HG02852 (cell line): ENCODE data around the gene CASP12.

Experiments
- ATAC-seq: cut with Tn5 transposase; IDR thresholded peaks from one replicate; pipeline ENCODE4 v1.9.1; 2021; ENCODE audit warnings: mild to moderate bottlenecking, moderate library complexity; ENCODE audit not compliant: unreplicated experiment

The CASP12 gene

GRCh38 chr11:104892723-104893511 is 5.3 kb downstream of the CASP12 start:
- ATAC-seq, result no peak

- ATAC-seq, result no peak
These were observed 7.1 kb downstream of the CASP12 start for GRCh38 chr11:104891135-104891534.

GRCh38 chr11:104883342-104883741 is 14.9 kb downstream of the CASP12 start:
- ATAC-seq, result no peak

DNA sequence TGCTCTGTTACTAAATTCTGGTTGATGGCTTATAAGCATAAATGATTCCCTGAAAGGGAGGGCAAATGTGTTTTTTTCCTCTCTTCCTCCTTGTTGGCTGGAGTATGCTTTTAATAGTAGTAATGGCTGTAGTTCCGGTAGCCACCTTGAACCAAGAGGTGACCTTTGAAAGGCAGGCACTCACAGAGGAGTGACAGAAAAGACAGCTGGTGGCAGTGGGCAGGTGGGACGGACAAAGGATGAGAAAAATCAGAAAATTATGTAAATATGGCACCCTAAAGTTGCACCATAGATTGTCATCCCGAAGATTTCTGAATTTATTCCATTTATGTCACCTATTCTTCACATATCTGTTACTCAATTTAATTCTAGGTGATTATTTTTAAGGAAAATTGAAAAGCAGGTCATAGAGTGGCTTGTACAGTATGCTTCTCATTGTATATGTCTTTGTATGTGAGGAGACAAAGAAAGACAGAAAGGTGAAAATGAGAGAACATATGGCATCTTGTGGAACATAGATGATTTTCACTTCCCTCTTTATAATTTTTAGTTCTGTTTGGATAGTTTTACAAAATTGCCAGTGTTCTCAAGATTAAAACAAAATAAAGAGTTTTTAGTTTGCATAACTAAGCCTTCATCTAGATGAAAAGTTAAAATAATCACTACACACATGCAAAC is 17.0 kb downstream of the CASP12 start:
- ATAC-seq, result peak; percentile 64

- ATAC-seq, result no peak
These were observed 18.6 kb downstream of the CASP12 start for GRCh38 chr11:104879514-104880190.

- ATAC-seq, result peak; percentile 58
These were observed 21.3 kb downstream of the CASP12 start for GRCh38 chr11:104876861-104877431.

GRCh38 chr11:104876324-104876723 is 21.9 kb downstream of the CASP12 start:
- ATAC-seq, result no peak

DNA sequence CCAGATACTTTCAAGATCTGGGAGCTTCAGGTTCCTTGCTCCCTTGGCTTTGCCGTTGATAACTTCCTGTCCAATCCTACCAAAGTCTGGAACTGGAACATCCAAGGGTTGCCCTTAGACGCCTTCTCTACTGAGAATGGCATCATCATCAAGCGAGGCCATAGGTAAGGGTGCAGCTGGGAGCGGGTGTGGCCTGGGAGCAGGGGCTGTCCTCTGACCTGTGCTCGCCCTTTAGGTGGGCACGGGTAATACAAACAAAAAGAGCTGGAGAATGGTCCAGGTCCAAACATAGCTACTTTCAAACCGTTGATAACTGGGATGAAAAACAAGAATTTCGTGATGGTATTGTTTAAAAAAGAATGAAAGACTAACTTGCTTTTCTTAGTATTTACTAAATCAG is 25.0 kb downstream of the CASP12 start:
- no peak for ATAC-seq

DNA sequence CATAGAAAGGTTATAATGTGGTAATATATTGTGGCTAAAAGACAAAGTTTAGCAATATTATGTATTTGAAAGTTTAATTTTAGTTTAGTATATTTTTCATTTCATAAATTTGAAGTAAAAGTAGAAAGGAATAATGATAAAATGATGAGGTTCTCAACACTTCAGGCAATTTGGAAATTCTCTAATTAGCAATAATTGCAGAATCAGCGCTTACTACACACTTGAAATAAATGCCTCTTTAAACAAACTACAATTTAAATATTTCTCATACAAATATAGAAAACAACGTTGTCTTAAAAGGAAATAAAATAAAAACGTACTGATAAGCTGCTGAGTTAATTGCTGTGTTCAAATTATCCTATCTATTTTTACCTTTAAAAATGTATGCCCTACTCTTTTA is 25.9 kb downstream of the CASP12 start:
- ATAC-seq, result no peak

DNA sequence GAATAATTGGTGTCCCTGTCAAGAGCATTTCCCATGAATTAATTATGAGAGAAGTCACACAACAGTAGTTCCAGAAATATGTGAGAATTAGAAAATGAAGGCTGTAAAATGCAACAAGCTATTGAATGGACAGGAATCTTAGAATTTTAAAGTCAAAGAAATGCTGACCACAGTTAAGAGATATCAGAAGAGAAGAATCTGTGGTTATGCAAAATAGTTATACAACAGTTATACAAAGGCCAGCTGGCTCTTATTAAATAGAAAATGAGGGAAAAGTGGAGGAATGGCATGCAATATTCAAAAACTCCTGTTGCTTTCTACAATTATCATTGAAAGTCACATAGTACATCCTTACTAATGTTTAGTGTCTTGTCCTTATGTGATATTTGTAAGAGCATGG is 27.4 kb downstream of the CASP12 start:
- ATAC-seq, result no peak

DNA sequence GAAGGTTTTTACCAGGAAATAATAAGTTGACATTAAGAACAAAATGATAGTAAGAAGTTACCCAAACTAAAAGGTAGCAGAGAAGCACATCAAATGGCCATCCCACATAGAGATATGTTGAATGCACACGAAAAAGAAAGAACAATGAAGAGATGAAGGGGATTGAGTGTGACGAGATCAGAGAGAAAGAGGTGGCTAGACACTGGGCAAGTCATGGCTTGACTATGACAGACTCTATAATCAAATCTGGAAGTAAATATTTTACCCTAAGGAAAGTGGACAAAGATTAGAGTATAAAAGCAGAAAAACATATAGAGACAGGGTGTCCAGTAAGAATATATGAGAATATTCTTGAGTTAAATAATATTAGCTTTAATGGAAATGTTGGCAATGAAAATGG is 31.4 kb downstream of the CASP12 start:
- ATAC-seq, result no peak

- peak; percentile 90 for ATAC-seq
These were observed 39.1 kb downstream of the CASP12 start for GRCh38 chr11:104858882-104859775.

DNA sequence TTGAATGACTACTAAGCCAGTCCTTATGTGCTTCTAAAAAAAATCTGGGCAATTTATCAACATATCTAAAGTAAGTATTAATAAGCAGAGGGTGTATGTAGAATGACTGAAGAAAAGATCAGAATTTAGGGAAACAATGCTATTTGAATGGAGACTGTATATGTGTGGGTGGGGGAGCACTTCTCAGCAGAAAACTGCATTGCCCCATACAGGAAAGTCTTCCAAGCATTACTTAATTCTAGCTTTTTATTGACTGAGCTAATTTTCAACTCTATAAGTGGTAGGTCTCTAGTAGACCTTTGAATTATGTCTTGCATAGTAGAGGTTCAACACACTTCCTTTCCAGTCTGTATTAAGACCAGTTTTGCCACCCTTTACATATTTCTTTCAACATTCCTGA is 41.7 kb downstream of the CASP12 start:
- ATAC-seq, result no peak

DNA sequence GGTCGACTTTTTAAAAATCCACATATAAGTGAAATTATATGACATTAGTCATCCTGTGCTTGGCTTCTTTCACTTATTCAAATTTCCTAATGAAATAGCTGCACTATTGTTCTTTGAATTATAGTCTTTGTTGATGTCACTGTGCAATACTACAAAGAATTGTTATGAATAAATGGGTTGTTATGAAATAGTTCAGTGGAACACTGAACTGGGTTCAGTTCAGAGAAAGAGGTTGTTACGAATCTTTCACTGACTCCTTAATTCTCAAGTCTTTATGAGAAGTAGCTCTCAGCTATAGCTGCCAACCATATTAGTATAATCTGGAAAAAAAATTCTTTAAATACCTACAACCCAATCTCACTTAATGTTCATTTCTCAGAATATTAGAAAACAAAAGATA is 42.3 kb downstream of the CASP12 start:
- no peak for ATAC-seq

DNA sequence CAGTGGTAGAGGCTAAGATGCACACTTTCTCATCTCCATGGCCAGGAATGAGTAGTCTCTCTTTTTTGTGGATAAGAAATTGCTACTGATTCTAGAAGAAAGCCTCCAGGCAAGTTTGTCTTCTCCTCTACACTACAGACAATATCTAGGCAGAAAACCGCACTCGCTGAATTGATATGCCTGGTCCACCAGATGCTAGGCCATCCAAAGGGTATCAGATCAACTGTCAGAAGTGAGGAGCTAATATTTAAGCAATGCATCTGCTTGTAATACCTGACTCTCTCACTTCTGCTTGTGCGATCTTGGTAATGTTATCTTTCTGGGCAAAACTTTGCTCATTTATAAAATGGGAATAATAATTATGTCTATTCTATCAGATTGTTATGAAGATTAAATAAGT is 45.0 kb downstream of the CASP12 start:
- ATAC-seq, result no peak

DNA sequence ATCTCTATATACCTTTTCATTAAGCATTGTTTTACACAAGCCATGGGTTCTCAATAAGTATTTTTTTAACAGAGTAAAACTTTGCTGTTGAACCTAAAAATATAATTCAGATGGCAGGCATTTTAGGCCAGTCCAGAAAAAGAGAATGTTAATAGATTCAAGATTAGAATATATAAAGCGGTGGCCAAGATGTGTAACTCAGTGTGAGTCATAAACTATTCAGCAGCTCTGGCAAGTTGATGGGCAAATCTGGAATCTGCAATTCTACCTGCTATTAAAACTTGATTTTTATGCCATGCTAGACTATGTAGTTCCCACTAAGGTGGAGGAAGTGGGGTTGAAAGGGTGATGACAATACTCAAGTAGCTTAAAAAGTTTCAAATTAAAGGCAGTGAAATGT is 45.4 kb downstream of the CASP12 start:
- ATAC-seq, result no peak

- no peak for ATAC-seq
These were observed 52.0 kb downstream of the CASP12 start for GRCh38 chr11:104846216-104846615.

DNA sequence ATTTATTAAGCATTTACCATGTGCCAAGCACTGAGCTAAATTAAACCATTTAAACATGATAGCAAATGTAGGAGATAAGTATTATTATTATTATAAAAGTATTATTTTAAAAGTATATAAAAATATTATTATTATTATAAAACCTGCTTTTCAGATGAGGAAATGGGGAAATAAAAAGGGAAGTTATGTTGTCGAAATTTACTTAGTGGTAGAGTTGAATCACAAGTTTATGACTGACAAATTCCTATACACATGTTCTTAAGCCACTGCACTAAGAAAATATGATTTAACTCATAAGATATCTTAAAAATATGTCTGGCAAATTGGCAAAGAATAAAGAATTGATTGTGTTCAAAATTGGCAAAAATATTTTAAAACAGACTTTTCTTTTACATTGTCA is 53.8 kb downstream of the CASP12 start:
- ATAC-seq, result no peak

- ATAC-seq, result no peak
These were observed 55.0 kb downstream of the CASP12 start for GRCh38 chr11:104843150-104843836.

- no peak for ATAC-seq
These were observed 56.2 kb downstream of the CASP12 start for GRCh38 chr11:104841973-104842525.
